Measurements from ENCODE around the gene TMEM263. TPM values are rescaled to one million over a fixed set of nuclear protein-coding genes. Genes with fewer than 3 reads are reported as not detected.

TMEM263 gene
- total and polyA plus RNA-seq, 9 of the 15 experiments (the other 6 are each of a cell fraction or from before 2014, with no cell fraction given): 12.6 to 36.7 (median 24.4) TPM

- TF ChIP-seq MAX (CRISPR knock-in tag; IDR thresholded peaks at IDR 0.05): peak; percentile 91
- peak; percentile 75 for TF ChIP-seq EP400 (IDR thresholded peaks at IDR 0.05)
- no peak for TF ChIP-seq ATF7 (IDR thresholded peaks at IDR 0.05)
- no peak for TF ChIP-seq PHB2 (IDR thresholded peaks at IDR 0.05; ENCODE audit: low read depth)
- no peak for TF ChIP-seq DIDO1 (tag; IDR thresholded peaks at IDR 0.05; ENCODE audit: low read depth)
- TF ChIP-seq ZNF707 (CRISPR knock-in tag; conservative IDR thresholded peaks at IDR 0.05): no peak
- TF ChIP-seq CHD4 (IDR thresholded peaks at IDR 0.05; ENCODE audit: insufficient read depth, insufficient replicate concordance, low read depth, low read length, poor library complexity, severe bottlenecking): no peak
- TF ChIP-seq ZNF639 (CRISPR knock-in tag; conservative IDR thresholded peaks at IDR 0.05 in 1 of 2, IDR thresholded peaks at IDR 0.05 in 1 of 2): 0 out of 4 replicates have a peak, but pooled peaks of 1 of the 2 experiments have one; percentile 39
- TF ChIP-seq HNRNPUL1 (IDR thresholded peaks at IDR 0.05; ENCODE audit: low read length): no peak
- TF ChIP-seq CUX1 (CRISPR knock-in tag; IDR thresholded peaks at IDR 0.05): peak; percentile 56
- no peak for TF ChIP-seq NEUROD1 (IDR thresholded peaks at IDR 0.05; ENCODE audit: borderline replicate concordance, low read depth, low read length, partially characterized antibody)
- no peak for TF ChIP-seq NR1H2 (CRISPR knock-in tag; IDR thresholded peaks at IDR 0.05)
- no peak for TF ChIP-seq RBM39 (optimal IDR thresholded peaks at IDR 0.05; ENCODE audit: low read depth, low read length)
- TF ChIP-seq CGGBP1 (CRISPR knock-in tag; IDR thresholded peaks at IDR 0.05): no peak
- TF ChIP-seq CTCFL (IDR thresholded peaks at IDR 0.05; ENCODE audit: borderline replicate concordance, insufficient read depth, low read depth, low read length, poor library complexity, severe bottlenecking): no peak
These were observed 988 bp upstream of the TMEM263 start (continued) for GRCh38 chr12:106954462-106955376.
